ENCODE results near the gene SPINK8. TPM values are rescaled to one million over a fixed set of nuclear protein-coding genes. Genes with fewer than 3 reads are reported as not detected.

SPINK8 gene
- total and polyA plus RNA-seq, 2 of the 8 experiments (the other 6 are each of a cell fraction or from before 2014, with no cell fraction given): 0.29 TPM; not detected in 1

GRCh38 chr3:48287034-48287433, 46.4 kb downstream of the SPINK8 start (continued):
- TF ChIP-seq CEBPB (IDR thresholded peaks at IDR 0.05; ENCODE audit: low read depth, low read length): no peak
- no peak for TF ChIP-seq CHD7 (IDR thresholded peaks at IDR 0.05; ENCODE audit: insufficient replicate concordance, low read length)
